HG03571 (cell line): ENCODE results near the gene COL11A1.
"Not testable (repeated sequence)": the region's sequence is repeated elsewhere in the genome, so short reads cannot be mapped to it uniquely, and the experiment has no call there.

Source experiments
- ATAC-seq: cut with Tn5 transposase; IDR thresholded peaks from one replicate; pipeline ENCODE4 v1.9.1; 2021; ENCODE audit not compliant: unreplicated experiment

The COL11A1 gene

DNA sequence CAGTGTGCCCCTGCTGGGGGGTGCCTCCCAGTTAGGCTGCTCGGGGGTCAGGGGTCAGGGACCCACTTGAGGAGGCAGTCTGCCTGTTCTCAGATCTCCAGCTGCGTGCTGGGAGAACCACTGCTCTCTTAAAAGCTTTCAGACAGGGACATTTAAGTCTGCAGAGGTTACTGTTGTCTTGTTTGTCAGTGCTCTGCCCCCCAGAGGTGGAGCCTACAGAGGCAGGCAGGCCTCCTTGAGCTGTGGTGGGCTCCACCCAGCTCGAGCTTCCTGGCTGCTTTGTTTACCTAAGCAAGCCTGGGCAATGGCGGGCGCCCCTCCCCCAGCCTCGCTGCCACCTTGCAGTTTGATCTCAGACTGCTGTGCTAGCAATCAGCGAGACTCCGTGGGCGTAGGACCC is 175.0 kb downstream of the COL11A1 start:
- ATAC-seq = not testable (repeated sequence)

DNA sequence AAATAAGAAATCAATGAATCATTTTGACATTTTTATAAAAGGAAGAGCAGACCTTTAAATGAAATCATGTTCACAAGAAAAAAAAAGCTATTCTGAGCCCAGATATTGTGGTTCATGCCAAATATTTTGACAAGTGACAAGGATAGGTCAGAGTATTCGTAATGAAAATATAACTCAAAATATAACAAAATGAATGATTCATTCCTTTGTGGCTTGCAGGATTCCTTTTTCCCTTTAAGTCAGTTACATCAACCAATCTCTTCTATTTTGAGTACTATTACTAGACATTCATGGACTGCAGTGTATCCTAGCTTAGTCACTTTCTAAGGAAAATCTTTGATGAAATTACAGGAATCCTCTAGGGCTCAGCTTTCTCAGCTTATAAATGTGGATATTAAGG is 188.7 kb downstream of the COL11A1 start:
- ATAC-seq = no peak

GRCh38 chr1:102901996-102902395 is 206.3 kb downstream of the COL11A1 start:
- no peak for ATAC-seq

DNA sequence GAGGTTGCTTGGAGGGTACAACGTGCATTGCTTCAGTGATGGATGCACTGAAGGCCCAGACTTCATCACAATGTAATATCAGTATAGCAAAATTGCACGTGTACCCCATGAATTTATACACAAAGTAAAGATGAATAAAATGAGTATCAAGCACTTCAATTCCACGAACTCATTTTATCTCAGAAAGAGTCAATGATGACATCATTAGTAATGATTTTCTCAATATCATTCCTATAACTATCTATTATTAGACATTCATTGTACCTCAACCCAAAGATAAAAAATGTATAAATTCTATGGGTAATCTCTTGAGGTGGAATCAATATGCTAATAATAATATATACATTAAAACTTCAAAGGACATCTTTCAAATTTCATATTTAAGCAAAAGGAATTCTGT is 208.4 kb downstream of the COL11A1 start:
- no peak for ATAC-seq

- no peak for ATAC-seq
Measured at GRCh38 chr1:102897557-102897956, 210.8 kb downstream of the COL11A1 start.

GRCh38 chr1:102896771-102897170 is 211.6 kb downstream of the COL11A1 start:
- ATAC-seq = no peak

GRCh38 chr1:102896286-102896685 is 212.0 kb downstream of the COL11A1 start:
- no peak for ATAC-seq

DNA sequence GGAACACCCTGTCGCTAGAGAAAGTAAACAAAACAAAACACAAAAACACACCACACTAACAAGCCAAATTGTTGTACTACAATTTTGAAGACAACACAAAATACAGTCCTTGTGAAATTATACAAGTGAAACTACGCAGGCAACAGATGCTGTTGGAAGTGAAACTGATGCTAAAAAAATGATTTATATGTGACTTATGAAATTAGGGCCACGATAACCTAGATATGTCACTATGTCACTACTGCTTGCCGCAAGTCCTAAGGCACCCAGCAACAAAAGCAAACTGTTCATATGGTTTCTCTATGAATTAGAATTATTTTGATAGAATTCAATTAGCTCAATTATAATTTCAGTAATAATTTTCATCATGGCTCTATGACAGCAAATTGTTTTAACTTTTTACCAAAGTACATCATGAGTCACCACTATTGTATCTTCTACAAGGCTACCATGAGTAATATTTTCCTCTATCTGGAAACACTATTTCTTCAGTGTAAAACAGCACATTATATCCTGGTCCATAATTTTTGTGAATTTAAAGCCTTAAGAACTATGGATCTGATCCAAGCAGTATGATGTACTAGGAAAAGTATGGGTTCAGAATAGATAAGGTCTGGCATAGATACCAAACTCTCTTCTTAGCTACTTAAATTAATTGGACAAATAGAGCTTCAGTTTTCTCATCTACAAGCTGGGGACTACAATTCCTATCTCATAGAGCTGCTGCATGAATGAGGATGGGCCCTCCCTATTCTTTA is 216.3 kb downstream of the COL11A1 start:
- ATAC-seq = no peak

DNA sequence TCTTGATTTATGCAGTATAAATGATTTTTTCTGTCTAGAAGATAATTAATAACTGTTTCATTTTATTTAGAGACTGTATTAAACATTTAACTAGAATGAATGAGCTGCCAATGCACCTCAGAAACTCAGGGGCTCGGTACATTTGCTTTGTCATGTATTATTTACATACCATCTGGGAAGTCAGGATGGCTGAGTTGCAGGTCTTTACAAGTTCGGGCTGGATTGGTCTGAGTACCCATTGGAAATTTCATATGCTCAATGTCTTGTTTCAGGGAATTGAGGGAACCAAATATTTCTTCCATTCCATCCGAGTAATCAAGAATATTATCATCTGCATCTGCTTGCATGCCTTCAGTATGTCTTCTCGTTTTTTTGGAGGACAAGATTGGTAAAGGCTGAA is 221.7 kb downstream of the COL11A1 start:
- no peak for ATAC-seq

DNA sequence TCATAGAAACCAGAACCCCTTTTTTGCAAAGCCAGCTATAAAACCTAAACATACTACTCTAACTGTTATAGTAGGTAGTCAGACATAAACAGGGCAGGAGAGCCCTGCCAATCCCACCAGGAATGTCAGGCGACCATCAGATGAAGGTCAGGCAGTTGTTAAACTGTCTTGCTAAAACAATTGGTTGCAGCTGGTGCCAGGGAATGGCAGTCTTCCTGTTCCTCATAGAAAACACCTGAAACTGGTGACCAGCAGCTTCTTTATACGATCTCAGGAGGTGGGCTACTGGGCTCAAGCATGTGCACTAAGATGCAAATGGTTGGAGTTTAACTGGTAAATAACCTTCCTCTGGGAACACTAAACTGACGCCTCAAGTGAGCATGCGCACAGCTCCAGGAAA is 224.1 kb downstream of the COL11A1 start:
- ATAC-seq = no peak

DNA sequence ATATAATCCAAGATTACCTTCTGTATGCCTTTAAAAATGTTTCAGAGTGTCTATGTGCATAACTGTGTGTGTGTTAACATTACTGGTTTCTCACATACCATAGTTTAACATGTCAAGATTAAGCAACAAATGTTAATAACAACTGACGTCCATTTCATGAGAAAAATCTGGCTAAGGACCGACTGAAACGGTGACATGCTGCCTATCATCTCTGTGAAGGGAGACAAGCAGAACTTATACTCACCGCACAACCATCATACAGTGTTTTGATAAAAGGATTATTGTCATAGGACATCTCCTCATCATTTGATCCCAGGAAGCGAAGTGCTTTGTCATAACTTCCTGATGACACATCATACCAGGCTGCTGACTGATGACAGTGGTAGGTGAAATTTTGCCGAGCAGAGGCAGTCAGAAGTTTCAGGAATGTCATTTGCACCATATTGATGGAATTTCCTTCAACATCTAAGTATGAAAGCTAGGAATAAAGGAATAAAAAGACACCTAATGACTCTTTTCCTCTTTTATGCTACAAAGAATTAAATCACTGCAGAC is 228.8 kb downstream of the COL11A1 start:
- ATAC-seq = no peak

DNA sequence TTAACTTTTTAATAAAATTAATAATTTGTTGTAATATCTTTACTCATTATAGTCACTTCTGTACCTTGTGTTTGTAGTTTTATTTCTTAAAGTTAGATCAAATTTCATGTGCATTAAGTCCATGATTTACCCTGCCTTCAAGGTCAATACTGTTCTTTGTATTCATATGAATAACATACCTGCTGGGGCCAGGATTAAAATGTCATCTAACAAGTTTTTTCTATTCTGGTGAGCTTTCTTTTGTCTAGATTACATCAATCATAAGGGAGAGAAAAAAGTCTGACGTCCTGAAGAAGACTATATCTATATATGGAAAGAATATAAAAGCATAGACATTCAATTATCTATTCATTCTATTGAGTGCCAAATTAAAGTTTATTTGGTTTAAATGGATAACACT is 232.6 kb downstream of the COL11A1 start:
- ATAC-seq = no peak

- no peak for ATAC-seq
Measured at GRCh38 chr1:102872526-102872925, 235.8 kb downstream of the COL11A1 start.

DNA sequence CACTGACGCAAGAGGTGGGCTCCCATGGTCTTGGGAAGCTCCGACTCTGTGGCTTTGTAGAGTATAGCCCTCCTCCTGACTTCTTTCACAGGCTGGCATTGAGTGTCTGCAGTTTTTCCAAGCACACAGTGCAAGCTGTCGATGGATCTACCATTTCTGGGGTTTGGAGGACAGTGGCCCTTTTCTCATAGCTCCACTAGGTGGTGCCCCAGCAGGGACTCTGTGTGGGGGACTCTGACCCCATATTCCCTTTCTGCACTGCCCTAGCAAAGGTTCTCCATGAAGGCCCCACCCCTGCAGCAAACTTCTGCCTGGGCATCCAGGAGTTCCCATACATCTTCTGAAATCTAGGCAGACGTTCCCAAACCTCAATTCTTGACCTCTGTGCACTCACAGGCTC is 236.2 kb downstream of the COL11A1 start:
- no peak for ATAC-seq

- ATAC-seq = no peak
Measured at GRCh38 chr1:102863704-102864103, 244.6 kb downstream of the COL11A1 start.

GRCh38 chr1:102861247-102861646 is 247.1 kb downstream of the COL11A1 start:
- no peak for ATAC-seq

DNA sequence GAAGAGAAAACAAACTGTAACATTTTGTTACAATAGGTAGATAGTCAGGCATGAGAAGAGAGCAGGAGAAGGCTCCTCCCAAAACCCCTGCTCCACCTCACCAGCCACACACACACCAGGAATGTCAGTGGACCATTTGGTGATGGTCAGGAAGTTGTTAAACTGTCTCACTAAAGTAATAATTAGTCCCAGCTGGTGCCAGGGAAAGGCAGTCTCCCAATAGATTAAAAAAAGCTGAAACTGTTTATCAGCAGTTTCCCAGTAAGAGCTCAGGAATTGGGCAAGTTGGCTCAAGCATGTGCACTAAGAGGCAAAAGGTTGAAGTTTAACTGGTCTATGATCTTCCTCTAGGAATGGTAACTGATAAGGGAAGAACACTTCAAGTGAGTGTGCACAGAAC is 249.6 kb downstream of the COL11A1 start:
- no peak for ATAC-seq

GRCh38 chr1:102857251-102857650 is 251.1 kb downstream of the COL11A1 start:
- ATAC-seq = no peak

GRCh38 chr1:102853701-102854187 is 254.6 kb downstream of the COL11A1 start:
- ATAC-seq = no peak

- ATAC-seq = no peak
Measured at GRCh38 chr1:102853136-102853535, 255.2 kb downstream of the COL11A1 start.

DNA sequence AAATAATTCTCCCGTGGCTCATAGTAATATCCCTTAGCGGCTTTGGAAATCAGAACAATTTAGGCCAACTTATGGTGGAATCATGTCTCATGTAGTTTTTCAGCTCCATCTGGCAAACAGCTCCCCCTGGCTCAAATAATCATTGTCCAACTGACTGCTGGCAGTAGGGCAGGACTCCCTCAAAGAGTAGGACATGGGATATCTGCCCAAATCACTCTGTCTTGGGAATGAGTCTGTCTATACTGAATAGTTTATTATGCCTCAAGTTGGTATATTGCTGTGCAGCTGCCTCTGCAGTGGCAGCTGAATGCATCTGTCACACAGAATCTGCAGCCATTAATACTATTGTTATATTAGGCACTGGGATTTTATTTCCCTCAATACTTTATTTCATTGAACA is 255.7 kb downstream of the COL11A1 start:
- ATAC-seq = no peak

GRCh38 chr1:102851616-102852015 is 256.7 kb downstream of the COL11A1 start:
- no peak for ATAC-seq

DNA sequence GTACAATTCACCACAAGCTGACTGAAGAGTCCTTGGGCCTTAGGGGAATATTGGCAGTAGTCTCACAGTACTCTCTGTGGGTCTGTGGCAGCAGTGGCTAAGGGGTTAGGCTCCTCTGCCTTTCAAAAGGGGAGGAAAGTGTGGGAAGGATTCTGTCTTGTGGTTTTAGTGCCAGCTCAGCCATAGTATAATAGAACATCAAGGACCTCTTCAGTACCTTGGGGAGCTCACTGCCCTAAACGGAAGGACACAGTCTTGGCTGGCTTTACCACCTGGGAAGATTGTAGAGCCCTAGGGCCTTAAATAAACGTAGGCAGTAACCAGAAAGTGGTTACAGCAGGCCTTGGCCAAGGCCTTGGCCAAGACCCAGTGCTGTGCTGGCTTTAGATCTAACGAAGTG is 265.7 kb downstream of the COL11A1 start:
- no peak for ATAC-seq
